Naive thymus-derived CD4-positive, alpha-beta T cell (primary cell): ENCODE measurements around the gene NUP160. TPM values are rescaled to one million over a fixed set of nuclear protein-coding genes. Genes with fewer than 3 reads are reported as not detected.

ENCODE experiments used
- ATAC-seq: fragments of 150-1000 bp; cut with Tn5 transposase; 2 replicates; pipeline ENCODE4 v1.10.0; 2021; ENCODE audit warnings: mild to moderate bottlenecking, moderate library complexity
- CTCF ChIA-PET: fragments of 350-600 bp; sonication (Branson Sonifier 250); formaldehyde crosslinking; loops from one replicate; lab custom pipeline; 2021; ENCODE audit warnings: antibody characterized with exemption; lab: Charles Lee
- POLR2A ChIA-PET: fragments of 350-600 bp; sonication (Branson Sonifier 250); formaldehyde crosslinking; loops from one replicate; lab custom pipeline; 2021; ENCODE audit warnings: antibody characterized with exemption, inconsistent platforms; lab: Charles Lee
- DNase-seq, 9 donors: peaks; one replicate each; pipeline versions ENCODE4 v3.0.0 to v3.0.0-alpha.2; 2020 to 2022; ENCODE audit warnings: mixed read lengths in 1 of 9
- H3K27ac ChIP-seq: one replicate; pipeline ENCODE4 v1.7.0; 2013; ENCODE audit warnings: mild to moderate bottlenecking, low read depth, low read length, moderate library complexity
- H3K27me3 ChIP-seq, 2 donors: one replicate each; pipeline ENCODE4 v1.7.0; 2013; ENCODE audit warnings: low read length in 2 of 2, mild to moderate bottlenecking in 2 of 2, moderate library complexity in 2 of 2; ENCODE audit not compliant: control insufficient read depth in 2 of 2, insufficient read depth in 2 of 2
- H3K36me3 ChIP-seq, 3 experiments: 1 replicate in 2 of 3; 2 replicates in 1 of 3; pipeline ENCODE4 v1.7.0; 2013; ENCODE audit warnings: low read length in 3 of 3, mild to moderate bottlenecking in 3 of 3, moderate library complexity in 1 of 3; ENCODE audit not compliant: insufficient read depth in 3 of 3, control insufficient read depth in 2 of 3
- H3K4me1 ChIP-seq, 2 donors: one replicate each; pipeline ENCODE4 v1.7.0; 2013; ENCODE audit warnings: low read length in 2 of 2, mild to moderate bottlenecking in 2 of 2, moderate library complexity in 1 of 2; ENCODE audit not compliant: control insufficient read depth in 2 of 2, insufficient read depth in 2 of 2
- H3K4me3 ChIP-seq: 2 replicates; pipeline ENCODE4 v1.7.0; 2013; ENCODE audit warnings: mild to moderate bottlenecking, low read length
- H3K9me3 ChIP-seq, 3 experiments: 1 replicate in 2 of 3; 2 replicates in 1 of 3; pipeline ENCODE4 v1.7.0; 2013; ENCODE audit warnings: low read length in 3 of 3; ENCODE audit not compliant: control insufficient read depth in 2 of 3
- H3K27ac Mint-ChIP-seq, 9 donors: one replicate each; pipeline ENCODE4 v1.8.0; 2020 to 2022; ENCODE audit warnings: mixed read lengths in 9 of 9, mild to moderate bottlenecking in 8 of 9, moderate library complexity in 5 of 9, inconsistent platforms in 2 of 9
- H3K27me3 Mint-ChIP-seq, 5 donors: one replicate each; pipeline ENCODE4 v1.8.0; 2021 to 2022; ENCODE audit warnings: mixed read lengths in 5 of 5, mild to moderate bottlenecking in 1 of 5
- H3K36me3 Mint-ChIP-seq, 5 donors: one replicate each; pipeline ENCODE4 v1.8.0; 2020 to 2022; ENCODE audit warnings: mixed read lengths in 5 of 5, mild to moderate bottlenecking in 3 of 5, inconsistent platforms in 1 of 5
- H3K4me1 Mint-ChIP-seq, 7 donors: one replicate each; pipeline ENCODE4 v1.8.0; 2020 to 2022; ENCODE audit warnings: mixed read lengths in 7 of 7, mild to moderate bottlenecking in 3 of 7, inconsistent platforms in 1 of 7
- H3K4me3 Mint-ChIP-seq, 10 donors: one replicate each; pipeline ENCODE4 v1.8.0; 2020 to 2022; ENCODE audit warnings: mild to moderate bottlenecking in 10 of 10, mixed read lengths in 10 of 10, moderate library complexity in 6 of 10, inconsistent platforms in 2 of 10
- H3K9me3 Mint-ChIP-seq, 11 donors: one replicate each; pipeline ENCODE4 v1.8.0; 2020 to 2022; ENCODE audit warnings: mixed read lengths in 11 of 11, mild to moderate bottlenecking in 4 of 11, inconsistent platforms in 1 of 11, moderate library complexity in 1 of 11
- intact Hi-C, 2 donors: fragments of 100-400 bp; cut with micrococcal nuclease; formaldehyde crosslinking; loops; one replicate each; pipeline ENCODE4 v1.15.1; 2023
- polyA plus RNA-seq, 2 donors: library from polyadenylated mRNA; unstranded; fragments of 300-500 nt; fragmentation: Illumina TruSeq; gene quantifications; one replicate each; pipeline ENCODE4 v1.2.3, GENCODE V29; 2021
- total RNA-seq, 6 experiments: library from RNA in 5 of 6; stranded (reverse) in 5 of 6; gene quantifications; 1 replicate in 5 of 6; 2 replicates in 1 of 6; pipeline ENCODE4 v1.2.3 and lab custom pipeline; 2021 to 2026

Gene NUP160
- total and polyA plus RNA-seq, 7 experiments from 2014 or later, result 35.1 to 68.0 (median 61.1) TPM

DNA sequence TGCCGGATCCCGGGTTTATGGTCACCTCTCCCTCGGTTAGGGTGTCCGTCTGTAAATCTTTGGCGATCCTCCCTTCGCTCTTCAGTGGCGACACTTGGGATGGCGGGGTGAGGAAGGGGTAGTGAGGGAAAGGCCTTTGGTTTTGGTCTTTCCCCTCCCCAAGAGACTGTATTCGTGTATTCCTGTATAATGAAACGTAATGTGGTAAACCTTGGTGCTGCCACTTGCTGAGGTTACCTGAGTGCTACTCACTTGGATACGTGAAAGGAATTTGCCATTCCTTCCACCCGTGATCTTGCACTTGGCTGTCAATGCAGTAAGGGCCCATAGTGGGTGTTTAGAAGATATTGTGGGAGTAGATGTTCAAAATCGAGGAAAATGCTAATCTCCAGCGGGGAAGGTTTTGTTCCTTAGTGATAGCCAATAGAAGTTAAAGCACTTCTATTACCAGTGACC lies 578 bp upstream of the NUP160 start:
- H3K4me3 ChIP-seq, result peak overlapping the region; percentile 88
- intact Hi-C loops, result loop anchor here (1.0 to 5.0 kb wide), 12 partner anchors 81 to 1148 kb away; partner anchors contain the start of genes FNBP4 (in 2 of the 2), MTCH2 (in 2 of the 2), AGBL2 (in 1 of the 2) and ARHGAP1 (in 1 of the 2)
- Mint-ChIP-seq H3K4me3 (peak overlapping the region; percentile 88 to 100 (median 98)), H3K27me3 (peaks cover 0 to 2% (median 0%) of the 10 kb centered on the region in 5 donors), H3K36me3 (peaks cover 5 to 14% (median 10%) of the 10 kb centered on the region in 5 donors), H3K4me1 (peaks cover 38 to 76% (median 66%) of the 10 kb centered on the region in 7 donors), H3K9me3 (no peaks in the 10 kb centered on the region), H3K27ac (peak overlapping the region; percentile 72 to 100 (median 98))
- H3K27ac ChIP-seq, result peak overlapping the region; percentile 97
- ChIA-PET POLR2A (interaction anchor here (0.6 to 1.3 kb wide), 9 partner anchors 13 to 634 kb away, joined by 3 to 8 read pairs (median 3); partner anchors contain the start of genes DDB2 and FNBP4), CTCF (no interaction called here)
- no peak for DNase-seq
- H3K27me3 ChIP-seq, result no peaks in the 10 kb centered on the region
- ATAC-seq, result peak; percentile 41
- H3K4me1 ChIP-seq, result peaks cover 12 to 66% of the 10 kb centered on the region in 2 donors
- no peaks in the 10 kb centered on the region for H3K9me3 ChIP-seq
- peaks cover 0 to 24% (median under 1%) of the 10 kb centered on the region in 3 experiments for H3K36me3 ChIP-seq

- Mint-ChIP-seq H3K27me3 (peaks cover 0 to 2% (median 0%) of the 10 kb centered on the region in 5 donors), H3K27ac (peak overlapping the region; percentile 72 to 100 (median 98)), H3K9me3 (no peaks in the 10 kb centered on the region), H3K4me1 (peaks cover 36 to 69% (median 60%) of the 10 kb centered on the region in 7 donors), H3K4me3 (peak overlapping the region; percentile 88 to 100 (median 98)), H3K36me3 (peaks cover 5 to 14% (median 10%) of the 10 kb centered on the region in 5 donors)
- H3K4me1 ChIP-seq, result peaks cover 12 to 66% of the 10 kb centered on the region in 2 donors
- no peaks in the 10 kb centered on the region for H3K27me3 ChIP-seq
- ChIA-PET CTCF (interaction anchor here (0.6 kb wide), 1 partner anchor 65 kb away, joined by 3 read pairs; no protein-coding TSS in a partner anchor), POLR2A (interaction anchor here (0.6 to 1.3 kb wide), 7 partner anchors 9 to 1685 kb away, joined by 3 to 8 read pairs (median 5); partner anchors contain the start of gene FNBP4)
- H3K4me3 ChIP-seq, result peak overlapping the region; percentile 88
- H3K36me3 ChIP-seq, result peaks cover 2 to 36% (median 3%) of the 10 kb centered on the region in 3 experiments
- H3K9me3 ChIP-seq, result no peaks in the 10 kb centered on the region
- H3K27ac ChIP-seq, result peak overlapping the region; percentile 97
- DNase-seq, result no peak
- intact Hi-C loops, result loop anchor here in 1 of 2 donors (5.0 kb wide), 4 partner anchors 130 to 580 kb away; partner anchors contain the start of genes AGBL2, KBTBD4 and NDUFS3
- no peak for ATAC-seq
Observed at GRCh38 chr11:47847537-47847891, 636 bp downstream of the NUP160 start.

DNA sequence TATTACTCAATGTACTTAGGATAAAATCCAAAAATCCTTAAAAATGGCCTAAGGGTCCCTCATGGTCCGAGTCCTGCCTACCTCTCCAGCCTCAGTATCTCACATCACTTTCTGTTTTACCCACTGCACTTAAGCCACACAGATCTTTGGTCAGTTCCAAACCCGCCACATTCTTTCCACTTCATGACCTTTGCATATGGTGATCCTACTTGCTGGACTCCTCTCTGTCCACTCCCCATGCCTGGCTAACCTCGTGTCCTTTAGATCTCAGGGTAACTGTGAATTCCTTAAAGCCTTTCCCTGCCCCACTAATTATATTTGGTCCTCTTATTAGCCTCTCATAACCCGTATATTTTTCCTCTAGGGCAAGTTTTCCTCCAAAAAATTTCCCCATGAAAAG lies 1.2 kb downstream of the NUP160 start:
- peak overlapping the region; percentile 88 for H3K4me3 ChIP-seq
- intact Hi-C loops, result loop anchor here in 1 of 2 donors (5.0 kb wide), 4 partner anchors 130 to 580 kb away; partner anchors contain the start of genes AGBL2, KBTBD4 and NDUFS3
- ChIA-PET POLR2A (interaction anchor here (1.3 kb wide), 1 partner anchor 8 kb away, joined by 3 read pairs; no protein-coding TSS in a partner anchor), CTCF (no interaction called here)
- H3K36me3 ChIP-seq, result peaks cover 3 to 41% (median 5%) of the 10 kb centered on the region in 3 experiments
- H3K9me3 ChIP-seq, result no peaks in the 10 kb centered on the region
- ATAC-seq, result no peak
- Mint-ChIP-seq H3K9me3 (no peaks in the 10 kb centered on the region), H3K4me1 (peaks cover 34 to 64% (median 55%) of the 10 kb centered on the region in 7 donors), H3K27ac (peak overlapping the region; percentile 56 to 100 (median 84)), H3K36me3 (peaks cover 5 to 14% (median 10%) of the 10 kb centered on the region in 5 donors), H3K4me3 (peak overlapping the region; percentile 69 to 100 (median 97)), H3K27me3 (peaks cover 0 to 2% (median 0%) of the 10 kb centered on the region in 5 donors)
- H3K4me1 ChIP-seq, result peaks cover 12 to 66% of the 10 kb centered on the region in 2 donors
- no peak for DNase-seq
- H3K27me3 ChIP-seq, result no peaks in the 10 kb centered on the region
- H3K27ac ChIP-seq, result peak overlapping the region; percentile 97

DNA sequence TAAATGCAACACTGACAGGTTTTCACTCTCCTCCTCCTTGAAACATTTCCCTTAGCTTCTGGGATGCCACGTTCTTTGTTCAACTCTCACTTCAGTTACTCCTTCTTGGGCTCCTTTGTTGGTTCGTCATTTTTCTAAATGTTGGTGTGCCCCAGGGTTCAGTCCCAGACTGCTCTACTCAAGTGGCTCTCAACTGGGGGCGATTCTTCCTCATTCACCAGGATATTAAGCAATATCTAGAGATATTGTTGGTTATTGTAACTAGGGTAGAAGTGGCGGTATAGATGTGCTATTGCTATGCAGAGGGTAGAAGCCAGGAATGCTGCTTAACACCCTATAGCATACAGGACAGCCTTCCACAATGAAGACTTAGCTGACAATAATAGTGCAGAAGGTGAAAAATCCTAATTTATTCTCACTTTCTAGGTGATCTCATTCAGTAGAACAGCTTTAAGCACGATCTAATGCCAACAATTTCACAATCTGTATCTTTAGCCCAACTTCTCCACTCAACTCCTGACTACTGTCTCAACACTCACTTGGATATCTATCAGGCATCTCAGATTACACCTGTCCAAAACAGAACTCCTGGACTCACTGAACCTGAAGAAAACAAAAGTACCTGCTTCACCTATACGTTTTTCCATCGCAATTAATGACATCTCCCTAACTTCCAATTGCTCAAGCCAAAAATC lies 4.6 kb downstream of the NUP160 start:
- ATAC-seq (no peak), DNase-seq (no peak)
- Histone ChIP-seq H3K36me3 (peaks cover 13 to 69% (median 16%) of the 10 kb centered on the region in 3 experiments), H3K27me3 (no peaks in the 10 kb centered on the region), H3K9me3 (no peaks in the 10 kb centered on the region), H3K27ac (no peak overlapping the region), H3K4me1 (peaks cover 6 to 34% of the 10 kb centered on the region in 2 donors), H3K4me3 (no peak overlapping the region)
- ChIA-PET CTCF (no interaction called here), POLR2A (no interaction called here)
- H3K4me3 Mint-ChIP-seq, result no peak overlapping the region
- H3K27me3 Mint-ChIP-seq, result no peaks in the 10 kb centered on the region
- intact Hi-C loops, result no loop called here
- H3K9me3 Mint-ChIP-seq, result no peaks in the 10 kb centered on the region
- no peak overlapping the region for H3K27ac Mint-ChIP-seq
- peaks cover 7 to 20% (median 17%) of the 10 kb centered on the region in 5 donors for H3K36me3 Mint-ChIP-seq
- peaks cover 16 to 33% (median 27%) of the 10 kb centered on the region in 7 donors for H3K4me1 Mint-ChIP-seq

DNA sequence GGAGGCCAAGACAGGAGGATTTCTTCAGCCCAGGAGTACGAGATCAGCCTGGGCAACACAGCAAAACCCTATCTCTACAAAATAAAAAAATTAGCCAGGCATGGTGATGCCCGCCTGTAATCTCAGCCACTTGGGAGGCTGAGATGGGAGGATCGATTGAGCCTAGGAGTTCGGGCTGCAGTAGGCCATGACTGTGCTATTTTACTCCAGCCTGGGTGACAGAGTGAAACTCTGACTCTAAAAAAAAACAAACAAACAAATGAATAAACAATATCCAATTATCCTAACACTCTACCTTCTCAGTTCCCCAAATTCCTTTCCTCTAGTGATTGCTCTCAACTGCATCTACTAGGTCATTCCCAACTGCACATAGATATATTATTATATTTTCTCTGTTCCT lies 5.4 kb downstream of the NUP160 start:
- Histone ChIP-seq H3K4me1 (peaks cover 6 to 34% of the 10 kb centered on the region in 2 donors), H3K36me3 (peaks cover 13 to 68% (median 16%) of the 10 kb centered on the region in 3 experiments), H3K4me3 (no peak overlapping the region), H3K27me3 (no peaks in the 10 kb centered on the region), H3K27ac (no peak overlapping the region), H3K9me3 (no peaks in the 10 kb centered on the region)
- intact Hi-C loops, result no loop called here
- ATAC-seq (no peak), DNase-seq (no peak)
- H3K9me3 Mint-ChIP-seq, result no peaks in the 10 kb centered on the region
- no peak overlapping the region for H3K27ac Mint-ChIP-seq
- no peaks in the 10 kb centered on the region for H3K27me3 Mint-ChIP-seq
- CTCF ChIA-PET, result no interaction called here
- no peak overlapping the region for H3K4me3 Mint-ChIP-seq
- H3K36me3 Mint-ChIP-seq, result peaks cover 2 to 26% (median 22%) of the 10 kb centered on the region in 5 donors
- H3K4me1 Mint-ChIP-seq, result peaks cover 15 to 33% (median 27%) of the 10 kb centered on the region in 7 donors
- POLR2A ChIA-PET, result no interaction called here

DNA sequence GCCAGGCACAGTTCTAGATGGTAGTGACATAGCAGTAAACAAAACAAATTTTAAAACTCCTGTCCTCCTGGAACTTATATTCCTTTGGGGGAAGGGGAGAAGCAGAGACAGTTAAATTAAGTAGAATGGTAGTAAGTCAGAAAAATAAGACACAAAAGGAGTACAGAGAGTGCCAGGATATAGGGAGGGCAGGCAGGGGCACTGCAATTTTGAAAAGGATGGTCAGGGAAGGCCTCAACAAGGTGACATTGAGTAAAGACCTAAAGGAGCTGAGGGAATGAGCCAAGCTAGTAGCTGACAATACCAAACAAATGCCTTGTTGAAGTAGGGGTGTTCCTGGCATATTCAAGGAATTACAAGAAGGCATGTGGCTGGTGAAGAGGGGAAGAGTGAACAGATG lies 10.2 kb downstream of the NUP160 start:
- no peaks in the 10 kb centered on the region for H3K27me3 ChIP-seq
- no peak overlapping the region for H3K4me3 ChIP-seq
- POLR2A ChIA-PET, result interaction anchor here (0.5 kb wide), 1 partner anchor 39 kb away, joined by 3 read pairs; no protein-coding TSS in a partner anchor
- no peaks in the 10 kb centered on the region for H3K9me3 ChIP-seq
- intact Hi-C loops, result no loop called here
- H3K27ac ChIP-seq, result no peak overlapping the region
- H3K4me1 ChIP-seq, result no peaks in the 10 kb centered on the region
- ATAC-seq, result no peak
- H3K36me3 ChIP-seq, result peaks cover 25 to 93% (median 28%) of the 10 kb centered on the region in 3 experiments
- Mint-ChIP-seq H3K4me1 (peaks cover 0 to 19% (median 17%) of the 10 kb centered on the region in 7 donors), H3K4me3 (no peak overlapping the region), H3K9me3 (peaks cover 0 to 1% (median 0%) of the 10 kb centered on the region in 11 donors), H3K27ac (peak overlapping the region in 3 of 9 donors; percentile 25 to 85 (median 36)), H3K36me3 (peaks cover 15 to 44% (median 25%) of the 10 kb centered on the region in 5 donors), H3K27me3 (no peaks in the 10 kb centered on the region)
- no peak for DNase-seq
- CTCF ChIA-PET, result no interaction called here
